DMS53 treated with DMSO at 0.1 percent for 48 hours (cell line): ENCODE results near the gene TMEM94.
"Not testable (repeated sequence)": the region's sequence is repeated elsewhere in the genome, so short reads cannot be mapped to it uniquely, and the experiment has no call there.

Experiments
- DNase-seq: peaks from one replicate; lab custom pipeline; 2025; ENCODE audit not compliant: unreplicated experiment; lab: John Stamatoyannopoulos, UW

Gene TMEM94

DNA sequence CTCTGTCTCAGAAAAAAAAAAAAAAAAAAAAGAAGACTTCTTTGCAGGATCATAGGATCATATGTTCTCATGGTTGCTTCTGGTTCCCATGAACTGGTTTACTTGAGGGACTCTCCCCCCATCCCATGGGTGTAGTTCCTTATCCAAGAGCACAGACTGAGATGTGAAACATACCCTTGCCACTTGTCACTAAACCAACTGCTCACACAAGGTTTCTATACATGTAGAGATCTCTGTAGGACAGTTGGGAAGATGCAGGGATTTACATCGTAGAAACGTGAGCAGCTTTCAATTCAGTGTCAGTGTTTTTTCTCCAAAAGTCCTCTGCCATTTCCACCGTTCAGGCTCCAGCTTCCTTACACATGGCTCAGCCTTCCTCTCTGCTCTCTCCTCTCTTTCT is 11.1 kb upstream of the TMEM94 start:
- DNase-seq: no peak

DNA sequence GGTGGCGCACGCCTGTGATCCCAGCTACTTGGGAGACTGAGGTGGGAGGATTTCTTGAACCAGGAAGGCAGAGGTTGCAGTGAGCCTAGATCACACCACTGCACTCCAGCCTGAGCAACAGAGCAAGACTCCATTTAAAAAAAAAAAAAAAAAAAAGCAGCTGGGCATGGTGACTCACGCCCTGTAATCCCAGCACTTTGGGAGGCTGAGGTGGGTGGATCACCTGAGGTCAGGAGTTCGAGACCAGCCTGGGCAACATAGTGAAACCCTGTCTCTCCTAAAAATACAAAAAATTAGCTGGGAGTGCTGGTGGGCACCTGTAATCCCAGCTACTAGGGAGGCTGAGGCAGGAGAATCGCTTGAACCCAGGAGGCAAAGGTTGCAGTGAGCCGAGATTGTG is 10.5 kb upstream of the TMEM94 start:
- DNase-seq: not testable (repeated sequence)

DNA sequence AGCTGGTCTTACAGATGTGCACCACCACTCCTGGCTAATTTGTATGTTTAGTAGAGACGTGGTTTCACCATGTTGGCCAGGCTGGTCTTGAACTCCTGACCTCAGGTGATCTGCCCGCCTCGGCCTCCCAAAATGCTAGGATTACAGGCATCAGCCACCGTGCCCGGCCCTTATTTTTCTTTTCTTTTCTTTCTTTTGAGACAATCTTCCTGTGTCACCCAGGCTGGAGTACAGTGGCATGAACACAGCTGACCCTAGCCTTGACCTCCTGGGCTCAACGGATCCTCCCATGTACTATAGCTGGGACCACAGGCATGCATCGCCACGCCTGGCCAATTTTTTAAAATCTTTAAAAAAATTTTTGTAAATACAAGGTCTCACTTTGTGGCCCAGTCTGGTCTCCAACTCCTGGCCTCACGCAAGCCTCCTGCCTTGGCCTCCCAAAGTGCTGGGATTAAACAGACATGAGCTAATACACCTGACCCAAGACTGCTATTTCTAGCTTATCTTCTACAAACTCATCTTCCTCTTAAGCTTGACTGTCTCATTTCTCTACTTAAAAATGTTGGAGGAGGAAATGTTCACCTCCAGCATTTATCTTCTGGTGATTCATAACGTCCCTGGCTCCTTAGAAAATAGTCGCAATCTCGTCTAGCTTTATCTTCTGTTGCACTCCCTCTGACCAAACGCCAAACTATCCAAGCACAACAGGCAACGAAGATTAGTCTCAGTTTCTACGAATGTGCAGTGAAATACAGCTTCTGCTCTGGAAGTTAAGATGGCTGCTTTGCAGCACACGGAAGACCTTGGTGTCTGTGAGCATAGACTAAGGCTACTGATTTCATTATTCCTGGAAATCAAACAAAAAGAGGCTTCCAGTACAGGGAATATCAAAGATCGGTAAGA is 8.2 kb upstream of the TMEM94 start:
- no peak for DNase-seq

DNA sequence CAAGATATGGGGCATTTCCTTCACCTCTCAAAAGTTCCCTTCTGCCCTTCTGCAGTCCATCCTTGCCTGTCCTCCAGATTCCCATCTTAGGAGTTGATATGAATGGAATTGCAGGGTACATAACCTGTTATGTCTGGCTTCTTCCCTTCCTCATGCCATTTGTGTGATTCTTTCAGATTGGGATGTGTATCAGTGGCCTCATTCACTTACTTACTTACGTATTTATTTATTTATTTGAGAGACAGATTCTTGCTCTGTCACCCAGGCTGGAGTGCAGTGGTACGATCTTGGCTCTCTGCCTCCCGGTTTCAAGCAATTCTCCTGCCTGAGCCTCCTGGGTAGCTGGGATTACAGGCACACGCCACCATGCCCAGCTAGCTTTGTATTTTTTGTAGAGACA is 6.2 kb upstream of the TMEM94 start:
- DNase-seq: no peak

DNA sequence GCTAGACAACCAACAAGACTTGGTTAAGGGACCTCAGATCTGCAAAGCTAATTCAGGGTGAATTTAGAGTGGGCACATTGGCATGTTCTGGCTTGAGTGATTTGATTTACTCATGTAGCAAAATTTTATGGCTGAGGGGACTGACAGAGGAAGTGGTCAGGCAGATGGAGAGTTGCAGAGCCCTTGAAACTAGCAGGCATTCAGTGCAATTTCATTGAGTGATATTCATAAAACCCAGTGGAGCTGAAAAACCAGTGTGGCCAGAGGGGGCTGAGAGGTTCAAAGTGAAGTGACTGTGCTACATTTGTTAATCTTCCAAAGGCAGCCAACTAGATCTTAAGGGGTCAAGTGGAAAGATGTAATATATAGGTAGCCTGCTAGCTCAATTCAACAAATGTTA is 2.2 kb upstream of the TMEM94 start:
- DNase-seq: no peak

DNA sequence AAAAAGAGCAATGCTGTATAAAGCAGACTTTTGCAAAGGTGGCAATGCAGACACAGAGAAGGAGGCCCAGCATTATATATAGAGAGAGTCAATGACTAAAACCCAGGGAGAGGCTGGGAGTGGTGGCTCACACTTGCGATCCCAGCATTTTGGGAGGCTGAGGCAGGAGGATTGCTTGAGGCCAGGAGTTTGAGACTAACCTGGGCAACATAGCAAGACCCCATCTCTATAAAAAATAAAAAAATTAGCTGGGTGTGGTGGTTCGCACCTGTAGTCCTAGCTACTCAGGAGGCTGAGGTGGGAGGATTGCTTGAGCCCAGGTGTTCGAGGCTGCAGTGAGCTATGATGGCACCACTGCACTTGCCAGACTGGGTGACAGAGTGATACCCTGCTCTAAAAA is 1.8 kb upstream of the TMEM94 start:
- not testable (repeated sequence) for DNase-seq

DNA sequence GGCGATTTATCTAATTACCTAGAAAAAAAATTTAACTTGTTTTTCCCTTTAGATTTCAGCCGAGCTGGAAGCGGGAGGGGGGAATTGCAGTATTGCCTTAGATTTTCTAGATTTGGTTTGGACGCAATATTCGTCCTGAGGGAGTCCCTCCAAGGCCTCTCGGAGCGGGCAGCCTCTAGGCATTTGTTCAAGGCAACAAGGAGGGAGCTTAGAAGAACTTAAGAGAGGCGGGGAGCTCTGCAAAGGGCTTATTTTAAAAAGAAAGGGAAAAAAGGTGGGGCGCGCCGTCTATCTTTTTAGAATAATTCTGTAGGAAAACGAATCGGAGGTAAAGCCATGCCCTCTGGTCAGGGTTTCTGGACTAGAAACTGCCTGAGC is 407 bp upstream of the TMEM94 start:
- no peak for DNase-seq

DNA sequence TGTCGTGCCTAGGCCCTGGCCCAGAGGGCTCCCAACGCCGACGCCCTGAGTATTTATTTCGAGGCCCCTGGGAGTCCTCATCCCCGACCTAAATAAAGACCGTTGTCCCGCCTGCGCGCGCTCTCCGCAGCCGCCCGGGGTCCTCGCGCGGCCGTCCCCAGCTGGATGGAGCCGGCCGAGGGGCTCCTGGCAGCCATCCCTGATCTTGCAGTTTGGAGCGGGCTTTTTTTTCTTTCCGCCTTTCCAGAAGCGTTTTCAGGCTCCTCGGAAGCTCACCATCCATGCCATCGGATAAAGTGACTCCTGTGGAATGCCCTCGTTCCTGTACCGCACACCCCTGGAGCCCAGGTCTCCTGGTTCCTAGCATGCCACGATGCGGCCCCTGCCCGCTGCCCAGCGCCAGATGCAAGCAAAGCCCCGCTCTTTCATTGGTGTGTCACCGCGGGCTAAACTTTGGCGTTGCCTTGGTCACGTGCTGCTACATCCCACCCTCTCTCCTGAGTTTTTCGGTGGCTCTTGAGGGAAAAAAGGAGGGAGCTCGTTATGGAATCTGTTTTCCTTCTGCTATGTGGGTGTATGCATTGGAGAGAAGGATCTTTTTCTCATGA is 716 bp downstream of the TMEM94 start:
- peak; percentile 22 for DNase-seq

DNA sequence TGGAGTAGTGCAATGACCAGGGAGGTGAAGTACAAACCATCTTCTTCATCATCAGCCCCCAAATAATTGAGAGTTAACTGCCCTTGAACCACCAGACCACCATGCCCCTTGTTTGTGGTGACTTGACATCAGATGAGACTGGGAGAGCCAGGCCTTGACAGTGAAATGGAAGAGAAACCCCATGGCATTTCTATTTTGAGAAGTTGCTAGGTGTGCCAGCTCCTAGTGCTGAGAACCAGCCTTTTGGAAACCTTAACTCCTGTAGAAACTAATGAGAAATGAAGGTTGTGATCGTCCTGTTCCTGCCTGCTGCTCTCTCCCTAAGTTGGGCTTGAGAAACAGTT is 2.8 kb downstream of the TMEM94 start:
- DNase-seq: no peak

DNA sequence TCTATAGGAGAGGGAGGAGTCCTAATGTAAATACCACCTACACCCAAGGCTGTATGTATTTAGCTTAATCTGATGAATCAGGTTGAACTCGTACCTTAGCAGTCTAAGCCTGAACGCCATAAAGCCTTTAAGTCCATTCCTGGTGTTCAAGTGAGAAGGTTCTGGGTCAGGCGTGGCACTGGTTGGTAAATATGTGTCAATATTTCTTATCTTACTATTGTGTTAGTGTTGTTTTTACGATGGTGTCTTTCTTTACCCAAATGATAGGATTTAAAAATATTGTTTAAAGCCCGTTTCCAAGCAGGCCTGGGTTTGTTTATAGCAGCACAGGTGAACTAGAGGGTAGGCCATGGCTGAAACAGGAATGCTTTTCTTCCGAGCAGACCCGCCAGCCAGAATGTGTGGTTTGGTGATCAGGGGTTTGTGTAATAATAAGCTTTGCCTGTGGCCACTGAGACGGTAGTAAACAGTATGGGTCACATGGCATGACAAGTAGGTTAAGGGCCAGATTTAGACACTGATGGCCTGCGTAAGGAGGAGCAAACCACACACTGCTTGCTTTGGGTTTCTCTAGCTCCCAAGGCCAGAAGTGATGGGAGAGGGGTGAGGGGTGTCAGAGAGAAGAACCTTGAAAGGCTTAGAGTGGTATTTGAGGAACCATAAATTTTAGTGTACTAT is 3.3 kb downstream of the TMEM94 start:
- DNase-seq: no peak

DNA sequence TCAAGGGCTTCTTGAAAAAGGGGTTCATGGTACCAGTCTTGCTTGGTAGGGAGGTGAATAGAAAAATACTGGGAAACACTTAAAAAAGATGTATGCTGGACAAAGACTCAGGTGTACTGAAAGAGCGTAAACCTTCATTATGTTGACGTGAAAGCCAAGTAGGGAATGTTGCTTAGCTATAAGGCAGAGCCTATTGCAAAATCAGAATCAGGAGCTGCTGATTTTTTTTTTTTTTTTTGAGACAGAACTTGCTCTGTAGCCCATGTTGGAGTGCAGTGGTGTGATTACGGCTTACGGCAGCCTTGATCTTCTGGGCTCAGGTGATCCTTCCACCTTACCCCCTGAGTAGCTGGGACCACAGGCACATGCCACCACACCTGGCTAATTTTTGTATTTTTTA is 3.9 kb downstream of the TMEM94 start:
- DNase-seq: no peak

DNA sequence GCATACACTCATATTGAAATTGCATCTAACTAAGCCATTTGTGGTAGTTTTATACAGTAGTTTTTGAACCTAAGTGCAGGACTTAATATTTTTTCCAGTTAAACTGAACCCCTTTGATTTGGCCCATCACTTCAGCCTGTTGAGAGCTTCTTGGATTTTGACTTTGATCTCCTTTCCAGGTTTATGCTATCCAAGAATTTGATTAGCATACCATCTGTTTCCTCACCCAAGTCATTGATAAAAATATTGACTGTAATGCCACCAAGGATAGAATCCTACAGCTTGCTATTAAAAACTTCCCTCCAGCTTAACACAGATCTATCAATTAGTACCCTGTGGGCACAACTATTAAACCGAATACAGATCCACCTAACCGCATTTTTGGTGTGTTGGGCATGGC is 7.2 kb downstream of the TMEM94 start:
- no peak for DNase-seq

DNA sequence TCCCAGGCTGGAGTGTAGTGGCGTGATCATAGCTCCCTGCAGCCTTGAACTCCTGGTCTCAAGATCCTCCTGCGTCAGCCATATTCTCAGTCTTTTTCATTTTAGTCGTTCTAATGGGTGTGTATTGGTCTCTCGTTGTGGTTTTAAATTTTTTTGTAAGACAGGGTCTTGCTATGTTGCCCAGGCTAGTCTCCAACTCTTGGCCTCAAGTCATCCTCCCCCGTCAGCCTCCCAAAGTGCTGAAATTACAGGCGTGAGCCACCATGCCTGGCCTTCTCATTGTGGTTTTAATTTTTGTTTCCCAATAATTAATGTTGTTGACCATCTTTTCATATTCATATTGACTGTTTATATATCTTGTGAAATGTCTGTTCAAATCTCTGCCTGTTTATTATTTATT is 8.6 kb downstream of the TMEM94 start:
- no peak for DNase-seq

DNA sequence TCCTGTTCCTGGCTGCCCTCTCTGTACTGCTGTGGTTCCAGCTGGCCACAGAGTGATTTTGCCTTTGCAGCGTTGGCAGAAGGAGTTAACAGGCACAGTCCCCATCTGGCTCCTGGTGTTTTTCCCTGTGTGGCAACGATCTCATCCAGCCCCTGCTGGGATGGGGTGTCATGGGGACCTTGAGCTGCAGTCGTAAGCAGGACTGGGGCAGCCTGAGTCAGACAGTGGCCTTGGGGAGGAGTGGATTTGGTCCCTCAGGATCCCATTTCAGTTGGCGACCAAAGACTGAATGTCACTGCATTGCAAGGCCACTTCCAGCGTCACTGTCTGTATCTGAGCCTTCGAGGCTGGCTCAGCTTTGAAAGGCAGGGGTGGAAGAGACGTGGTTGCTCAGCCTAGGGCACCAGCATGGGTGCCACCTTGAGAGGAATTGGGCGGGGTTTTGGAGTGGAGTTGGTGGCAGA is 11.9 kb downstream of the TMEM94 start:
- DNase-seq: no peak

DNA sequence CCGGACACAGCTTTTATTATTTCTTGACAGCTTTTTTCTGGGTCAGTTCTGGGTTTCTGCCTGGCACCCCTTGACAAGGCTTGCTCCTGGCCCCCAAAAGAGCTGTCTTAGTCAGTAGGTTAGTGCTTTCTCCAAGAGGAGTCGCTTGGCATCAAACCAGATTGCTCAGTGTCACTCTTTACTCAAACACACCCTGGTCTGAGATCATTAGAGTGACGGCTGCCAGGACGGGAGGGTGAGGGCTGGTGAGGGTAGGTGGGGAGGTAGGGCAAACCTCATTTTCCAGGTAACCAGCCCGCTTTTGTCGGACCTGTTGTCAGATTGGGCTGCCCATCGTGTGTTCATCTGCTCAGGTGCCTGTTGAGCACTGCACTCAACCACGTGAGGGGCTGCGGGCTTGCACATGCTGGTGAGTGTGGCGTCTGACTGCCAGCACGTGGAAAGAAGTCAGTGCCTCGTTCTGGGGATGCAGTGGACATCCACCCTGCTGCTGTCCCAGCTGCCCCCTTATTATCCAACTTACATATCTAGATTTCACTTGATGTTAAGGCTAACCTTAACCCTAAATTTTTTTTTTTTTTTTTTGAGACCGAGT is 12.4 kb downstream of the TMEM94 start:
- DNase-seq: no peak

DNA sequence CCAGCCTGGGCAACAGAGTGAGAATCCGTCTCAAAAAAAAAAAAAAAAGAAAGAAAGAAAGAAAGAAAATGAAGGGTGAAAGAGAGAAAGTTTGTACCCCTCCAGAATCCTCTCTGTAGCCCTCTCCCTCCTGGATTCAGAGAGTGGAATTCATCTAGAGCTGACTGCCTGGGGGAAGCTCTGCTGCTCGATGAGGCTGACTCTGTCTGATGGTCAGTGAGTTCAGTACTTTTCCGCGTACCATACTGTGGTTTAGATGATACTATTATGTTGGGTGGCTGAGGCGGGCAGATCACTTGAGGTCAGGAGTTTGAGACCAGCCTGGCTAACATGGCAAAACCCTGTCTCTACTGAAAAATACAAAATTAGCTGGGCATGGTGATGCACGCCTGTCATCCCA is 14.8 kb downstream of the TMEM94 start:
- DNase-seq: no peak

DNA sequence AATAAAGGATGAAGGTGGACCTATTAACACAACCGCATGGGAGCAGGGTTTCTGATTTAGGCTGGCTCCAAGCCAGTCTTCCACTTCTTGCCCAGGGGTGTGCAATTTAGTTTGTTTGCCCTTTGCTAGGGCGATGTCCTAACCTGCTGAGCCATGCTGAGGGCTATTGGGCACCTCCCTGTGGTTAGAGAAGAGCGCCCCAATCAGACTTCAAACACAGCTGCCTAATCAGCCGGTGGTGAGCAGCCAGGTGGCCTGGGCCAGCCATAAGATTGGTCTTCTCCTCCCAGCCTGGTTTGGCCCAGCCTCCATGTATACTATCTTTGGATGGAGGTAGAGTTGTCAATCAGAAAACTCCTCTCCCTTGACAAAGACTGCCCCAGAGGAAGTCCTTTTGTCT is 15.7 kb downstream of the TMEM94 start:
- DNase-seq: no peak

DNA sequence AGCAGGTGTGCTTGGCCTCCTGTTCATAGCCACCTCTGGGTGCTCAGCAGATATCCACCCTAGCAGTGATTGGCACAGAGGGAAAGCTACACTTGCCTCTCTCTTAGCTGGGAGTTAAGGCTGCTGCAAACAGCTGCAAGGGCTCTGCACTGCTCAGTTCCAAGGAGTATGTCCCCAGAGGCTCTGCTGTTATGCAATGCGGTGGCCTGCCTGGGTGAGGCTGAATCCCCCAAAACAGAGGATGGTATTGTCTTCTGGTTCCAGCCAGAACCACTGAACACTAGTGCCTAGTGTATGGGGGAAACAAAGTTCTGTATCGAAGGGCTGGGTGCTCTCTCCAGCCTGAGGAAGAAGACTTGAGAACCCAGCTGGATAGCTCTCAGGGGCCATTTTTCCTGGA is 16.8 kb downstream of the TMEM94 start:
- no peak for DNase-seq

DNA sequence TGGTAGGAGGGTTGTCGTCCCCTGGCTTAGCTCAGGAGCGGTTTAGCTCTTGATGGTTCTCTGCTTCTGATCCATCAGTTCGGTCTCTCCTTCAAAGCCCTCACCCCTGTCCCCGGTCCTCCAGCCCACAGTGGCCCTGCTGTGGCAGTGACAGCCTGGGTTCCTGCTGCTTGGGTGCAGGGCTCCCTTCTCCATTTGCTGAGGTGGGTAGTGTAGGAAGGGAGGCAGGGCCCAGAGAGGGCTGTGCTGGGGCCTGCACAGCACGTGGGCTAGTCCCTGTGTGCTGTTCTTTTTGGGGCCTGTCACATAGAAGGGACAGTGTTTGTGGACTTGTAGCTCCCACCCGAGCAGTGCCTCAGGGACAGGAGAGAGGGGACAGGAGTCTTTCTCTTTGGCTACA is 18.3 kb downstream of the TMEM94 start:
- DNase-seq: no peak

DNA sequence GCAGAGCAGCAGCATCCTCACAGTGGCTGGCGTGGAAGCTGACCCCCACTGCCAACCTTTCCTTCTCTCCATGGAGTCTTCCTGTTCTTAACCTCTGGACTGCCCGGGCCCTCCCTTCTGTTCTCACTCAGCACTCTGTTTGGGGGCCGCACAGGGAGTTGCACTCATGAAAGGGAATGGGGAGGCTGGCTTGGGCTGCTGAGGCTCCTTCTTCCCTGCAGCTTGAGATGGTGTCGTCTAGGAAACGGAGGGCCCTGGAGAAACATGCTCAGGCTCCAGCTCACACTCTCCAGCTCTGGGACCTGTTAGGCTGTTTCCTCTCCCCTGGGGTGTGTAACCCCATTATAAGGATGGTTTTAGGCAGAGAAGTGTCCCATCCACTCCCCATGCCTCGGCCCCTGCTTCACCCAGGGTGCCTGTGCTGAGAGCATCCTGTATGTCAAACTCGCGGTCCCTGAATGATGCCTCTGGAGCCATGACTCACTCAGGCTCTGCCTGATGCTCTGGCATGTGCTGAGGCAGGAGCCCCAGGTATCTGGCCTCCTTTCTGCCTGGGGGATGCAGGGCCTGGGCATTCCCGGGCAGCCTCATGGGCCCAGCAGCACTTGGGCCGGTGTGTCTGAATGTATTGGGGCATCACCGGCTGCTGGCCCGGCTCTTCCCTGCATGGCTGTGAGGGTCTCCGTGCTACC is 18.9 kb downstream of the TMEM94 start:
- no peak for DNase-seq

DNA sequence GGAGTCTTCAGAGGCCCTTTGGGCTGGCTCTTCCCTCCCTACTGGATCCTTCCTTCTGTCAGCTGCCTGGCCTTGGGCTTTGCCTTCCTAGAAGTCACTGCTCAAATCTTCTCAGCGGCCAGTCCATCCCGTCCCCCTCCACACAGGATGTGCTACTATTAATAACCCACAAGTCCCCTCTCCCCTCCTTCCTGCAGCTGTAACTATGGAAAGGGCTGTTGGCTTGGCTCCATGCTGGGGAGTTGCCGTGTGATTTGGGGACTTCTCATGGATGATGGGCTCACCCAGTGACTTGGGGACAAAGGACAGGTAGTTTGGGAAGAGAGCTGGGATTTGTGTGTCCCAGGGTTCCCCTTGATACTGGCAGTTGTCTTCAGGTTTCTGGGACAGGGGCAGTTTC is 19.4 kb downstream of the TMEM94 start:
- no peak for DNase-seq
